KG1 (cell line): ENCODE measurements around the gene TTC28.

Experiments used
- DNase-seq: peaks from one replicate; lab custom pipeline; 2025; lab: John Stamatoyannopoulos, UW

Gene TTC28

DNA sequence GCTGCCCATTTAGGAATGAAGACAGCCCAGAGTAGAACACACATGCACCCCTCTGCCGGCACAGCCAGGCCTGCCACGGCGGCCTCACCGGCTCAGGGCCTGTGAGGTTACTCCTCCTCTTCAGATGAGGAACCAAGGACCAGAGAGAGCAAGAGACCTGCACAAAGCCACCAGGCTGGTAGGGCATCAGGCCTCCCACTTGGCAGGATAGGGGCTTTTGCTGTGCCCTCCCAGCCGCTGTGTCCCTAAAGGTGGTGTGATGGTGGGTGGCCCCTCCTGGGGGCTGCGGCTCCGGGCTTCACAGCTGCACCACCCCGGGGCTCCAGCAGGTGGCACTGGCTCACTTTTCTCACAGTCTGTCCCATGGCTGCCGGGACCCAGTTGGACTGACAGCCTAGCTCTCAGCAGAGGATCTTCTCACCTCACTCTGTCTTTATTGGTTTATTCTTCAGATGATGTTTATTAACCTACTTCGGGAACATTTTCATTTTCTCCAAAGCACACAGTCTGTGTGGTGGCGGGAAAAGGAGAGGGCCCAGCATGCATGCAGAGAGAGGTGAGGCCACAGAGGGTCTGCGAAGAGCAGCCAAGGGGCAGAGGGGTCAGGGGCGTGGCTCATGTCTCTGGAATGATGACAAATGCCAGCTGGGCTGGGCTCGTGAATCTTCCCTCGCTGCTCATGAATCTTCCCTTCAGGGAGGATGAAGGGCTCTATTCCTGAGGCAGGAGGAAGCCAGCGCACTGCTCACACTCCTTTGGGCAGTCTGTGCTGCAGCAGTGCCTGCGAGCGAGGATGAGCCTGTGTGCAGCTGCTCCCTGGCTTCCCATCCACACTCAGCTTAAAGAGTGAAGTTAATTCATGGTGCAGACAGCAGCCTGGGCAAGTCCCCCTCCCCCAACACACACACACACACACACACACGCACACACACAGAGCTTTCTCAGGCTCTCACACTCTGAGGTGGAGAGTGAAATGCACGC is 659.5 kb downstream of the TTC28 start:
- DNase-seq, result peak; percentile 7

DNA sequence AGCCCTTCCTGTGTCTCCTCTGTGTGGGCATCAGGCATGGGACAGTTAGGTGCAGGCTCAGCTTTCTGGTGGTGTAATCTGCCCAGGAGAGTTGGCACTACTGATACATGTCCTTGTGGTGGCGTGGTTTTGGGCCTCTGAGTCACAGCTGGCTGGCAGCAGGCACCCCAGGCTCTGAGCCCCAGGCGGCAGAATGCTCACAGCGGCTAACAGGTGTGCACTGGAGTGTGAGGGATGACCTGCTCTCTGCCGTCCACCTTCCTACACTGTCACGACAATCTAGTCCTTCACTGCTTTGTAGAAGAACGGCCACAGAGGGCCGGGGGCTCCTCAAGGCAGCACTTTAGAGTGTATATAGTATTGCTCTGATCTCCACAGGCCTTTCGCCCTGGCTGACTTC is 660.3 kb downstream of the TTC28 start:
- DNase-seq, result no peak

DNA sequence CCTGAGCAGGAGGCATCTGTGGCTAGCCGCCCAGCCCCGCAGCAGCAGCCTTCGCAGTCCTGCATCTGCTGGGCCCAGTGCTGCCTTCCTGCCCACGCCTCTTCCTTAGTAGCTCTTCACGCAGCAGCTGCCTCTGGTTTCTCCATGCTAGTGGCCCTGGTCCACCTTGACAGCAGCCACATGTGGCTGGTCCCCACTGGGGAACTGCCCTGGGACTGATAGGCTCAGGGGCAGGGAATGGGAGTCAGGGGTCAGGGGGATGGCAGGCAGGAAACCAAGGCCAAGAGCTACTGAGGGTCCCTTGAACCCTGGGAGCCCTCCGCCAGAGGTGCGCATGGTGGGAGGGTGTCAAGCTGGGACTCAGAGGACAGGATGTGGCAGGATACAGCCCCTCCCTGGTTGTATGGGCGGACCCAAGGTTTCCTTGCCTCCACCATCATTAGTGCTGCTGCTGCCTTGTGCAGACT is 661.1 kb downstream of the TTC28 start:
- DNase-seq, result no peak

DNA sequence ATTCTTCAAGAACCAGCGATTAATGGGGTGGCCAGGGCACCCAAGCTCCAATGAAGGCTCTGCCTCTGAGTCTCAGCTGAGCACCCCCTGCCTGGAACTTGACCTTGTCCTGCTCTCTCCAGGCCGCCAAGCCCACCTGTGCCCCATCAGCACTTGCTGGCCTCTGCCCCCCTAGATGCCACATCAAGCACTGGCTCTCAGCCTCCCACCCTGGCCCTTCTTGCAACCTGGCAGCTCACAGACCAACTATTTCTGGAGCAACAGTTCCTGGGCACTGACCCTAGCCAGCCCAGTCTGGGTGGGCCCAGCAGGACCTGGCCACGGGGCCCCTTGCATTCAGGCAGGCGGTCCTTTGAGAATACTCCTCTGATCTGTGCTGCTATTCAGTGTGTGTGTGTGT is 661.8 kb downstream of the TTC28 start:
- DNase-seq, result no peak

DNA sequence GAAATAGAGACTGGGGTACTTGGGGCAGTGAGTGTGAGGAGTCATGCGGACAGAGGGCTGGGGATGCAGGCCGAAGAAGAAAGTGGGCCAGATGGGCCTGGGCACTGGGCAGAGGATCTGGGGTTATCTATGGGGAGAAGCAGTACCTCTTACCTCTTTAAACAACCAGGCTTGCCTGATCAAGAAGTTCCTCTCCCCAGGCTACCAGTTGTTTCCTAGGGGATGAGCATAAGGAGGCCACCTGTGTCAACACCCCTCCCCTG is 662.2 kb downstream of the TTC28 start:
- DNase-seq, result no peak

DNA sequence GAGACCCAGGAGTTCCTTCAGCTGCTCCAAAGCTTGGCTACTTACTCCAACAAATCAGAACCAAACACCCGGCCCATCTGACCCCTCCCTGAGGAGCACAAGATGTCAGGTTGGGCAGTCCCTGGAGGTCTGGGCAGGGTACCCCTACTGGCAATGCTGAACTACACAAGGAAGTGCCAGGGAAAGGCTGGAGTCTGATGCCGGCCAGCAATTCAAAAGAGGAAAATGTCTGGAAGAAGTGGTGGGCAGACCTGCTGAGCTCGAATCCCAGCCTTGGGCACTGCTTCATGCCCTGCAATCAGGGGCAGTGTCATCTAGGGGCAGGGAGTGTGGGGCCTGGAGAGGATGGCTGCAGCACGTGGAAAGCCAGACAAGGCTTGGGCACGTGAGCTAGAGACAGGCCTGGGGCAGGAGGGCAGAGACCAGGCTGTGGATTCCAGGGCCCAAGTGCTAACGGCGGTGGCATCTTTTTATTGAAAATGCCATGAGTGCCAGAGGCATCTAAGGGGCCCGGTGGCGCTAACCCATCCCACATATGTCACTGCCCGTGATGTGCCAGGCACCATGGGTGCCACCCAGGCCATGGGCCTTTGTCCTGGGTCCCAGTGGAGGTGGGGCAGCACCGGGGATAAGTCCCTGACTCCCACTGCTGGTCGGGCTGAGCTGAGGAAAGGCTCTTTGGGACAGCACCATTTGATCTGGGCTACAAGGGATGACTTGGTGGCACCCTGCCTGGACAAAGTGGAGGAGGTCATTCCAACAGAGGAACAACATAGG is 662.7 kb downstream of the TTC28 start:
- DNase-seq, result no peak

DNA sequence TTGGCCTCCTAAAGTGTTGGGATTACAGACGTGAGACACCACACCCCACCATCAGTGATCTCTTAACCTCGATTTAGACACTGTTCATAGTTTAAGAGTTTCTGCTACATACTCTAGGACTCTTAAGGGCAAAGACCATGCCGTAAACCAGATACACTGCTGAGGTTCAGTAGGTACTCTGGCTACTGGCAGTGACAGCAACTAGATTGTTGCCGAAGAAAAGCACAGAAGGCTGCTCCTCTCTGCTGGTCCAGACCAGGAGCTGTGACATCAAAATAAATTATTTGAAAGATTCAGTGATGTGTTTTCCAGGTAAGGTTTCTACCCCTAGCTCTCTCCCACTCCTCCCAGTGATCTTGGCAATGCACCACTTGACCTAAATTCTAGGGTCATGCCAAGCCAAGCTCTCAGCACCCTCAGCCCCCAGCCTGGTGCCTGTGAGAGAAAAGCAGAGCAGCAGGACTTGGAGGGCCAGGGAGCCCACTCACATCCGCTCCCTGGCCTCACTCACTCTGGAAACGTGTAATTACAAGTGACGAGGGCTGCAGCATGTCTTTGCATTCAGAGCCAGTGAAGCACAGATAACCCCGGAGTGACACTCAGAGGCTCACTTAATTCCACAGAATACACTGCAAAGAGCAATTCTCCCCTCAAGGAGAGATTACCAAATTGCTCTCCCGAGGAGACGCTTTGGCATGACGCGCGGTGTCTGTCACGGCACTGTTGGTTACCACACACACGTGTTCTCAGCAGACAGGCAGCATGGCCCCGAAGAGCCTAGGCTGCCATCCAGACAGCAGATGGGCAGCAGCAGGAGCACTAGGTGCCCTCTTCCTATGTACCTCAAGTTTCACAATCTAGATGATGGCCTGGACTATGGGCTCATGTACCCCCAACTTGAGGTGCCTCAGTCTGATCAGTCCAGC is 663.7 kb downstream of the TTC28 start:
- no peak for DNase-seq

DNA sequence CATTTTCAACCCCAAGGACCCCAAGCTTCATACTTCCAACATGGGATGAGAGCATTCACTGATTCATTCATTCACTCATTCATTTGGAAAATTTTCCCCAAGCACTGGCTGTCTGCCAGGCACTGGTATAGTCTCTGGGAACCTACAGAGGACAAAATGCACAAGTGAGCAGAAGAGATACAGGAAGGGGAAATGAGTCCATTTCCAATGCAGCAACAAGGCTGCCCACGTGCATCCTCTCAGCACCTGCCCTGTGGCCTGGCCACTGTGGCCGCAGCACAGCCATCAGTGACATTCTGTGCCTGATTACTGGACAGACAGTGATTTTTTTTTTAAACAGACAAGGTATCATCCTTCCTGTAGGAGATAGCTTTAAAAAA is 664.6 kb downstream of the TTC28 start:
- no peak for DNase-seq

DNA sequence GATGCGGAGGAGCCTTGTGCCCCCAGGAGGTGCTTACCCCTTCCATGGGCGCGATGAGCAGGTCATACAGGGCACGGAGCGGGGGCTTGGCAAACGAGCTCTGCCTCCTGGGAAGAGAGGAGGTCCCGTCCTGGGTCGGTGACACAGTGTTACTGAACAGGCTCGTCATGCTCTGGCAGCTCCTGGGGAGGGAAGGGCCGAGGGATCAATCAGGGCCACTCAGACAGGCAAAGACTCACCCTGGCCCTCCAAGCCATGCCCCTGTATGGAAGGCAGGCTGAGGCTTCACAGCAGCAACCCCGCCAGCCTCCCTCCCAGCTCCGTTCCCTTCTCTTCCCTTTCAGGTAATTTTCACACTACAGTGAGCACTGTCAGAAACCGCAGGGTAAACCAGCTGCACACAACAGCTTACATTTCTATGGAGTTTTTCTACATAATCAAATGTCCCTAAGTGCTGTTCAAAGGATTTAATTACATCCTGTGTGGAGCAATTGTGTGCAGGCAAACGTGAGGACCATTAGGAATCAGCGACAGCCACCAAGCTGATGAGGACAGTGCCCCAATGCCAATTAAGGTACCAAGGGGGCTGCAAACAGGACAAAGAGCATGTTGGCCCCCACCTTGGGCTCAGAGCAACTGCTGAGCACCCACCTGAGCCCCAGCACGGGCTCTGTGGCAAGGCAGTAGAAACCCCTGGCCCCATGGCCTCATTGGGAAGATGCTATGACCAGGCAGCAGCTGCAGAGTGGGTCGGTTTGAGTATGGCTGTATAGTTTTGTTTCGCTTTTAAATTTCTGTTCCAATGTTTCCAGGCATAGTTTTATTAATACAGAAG is 665.2 kb downstream of the TTC28 start:
- DNase-seq, result no peak

DNA sequence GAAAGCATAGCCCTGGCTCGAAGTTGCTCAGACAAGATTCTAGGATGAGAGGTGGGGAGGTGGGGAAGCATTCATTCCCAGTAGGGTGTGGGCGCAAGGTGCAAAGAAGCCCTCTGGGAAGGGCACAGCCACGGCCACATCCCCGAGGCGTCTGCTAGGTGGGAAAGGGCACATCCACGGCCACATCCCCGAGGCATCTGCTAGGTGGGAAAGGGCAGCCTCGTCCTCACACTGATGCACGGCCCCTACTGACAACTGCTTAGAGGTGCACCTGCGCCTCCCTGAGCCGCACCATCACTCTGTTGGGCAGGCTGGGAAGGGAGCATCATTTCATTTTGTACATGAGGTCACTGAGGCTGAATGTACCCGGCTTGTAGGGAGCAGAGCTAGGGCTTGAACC is 666.0 kb downstream of the TTC28 start:
- DNase-seq, result no peak

DNA sequence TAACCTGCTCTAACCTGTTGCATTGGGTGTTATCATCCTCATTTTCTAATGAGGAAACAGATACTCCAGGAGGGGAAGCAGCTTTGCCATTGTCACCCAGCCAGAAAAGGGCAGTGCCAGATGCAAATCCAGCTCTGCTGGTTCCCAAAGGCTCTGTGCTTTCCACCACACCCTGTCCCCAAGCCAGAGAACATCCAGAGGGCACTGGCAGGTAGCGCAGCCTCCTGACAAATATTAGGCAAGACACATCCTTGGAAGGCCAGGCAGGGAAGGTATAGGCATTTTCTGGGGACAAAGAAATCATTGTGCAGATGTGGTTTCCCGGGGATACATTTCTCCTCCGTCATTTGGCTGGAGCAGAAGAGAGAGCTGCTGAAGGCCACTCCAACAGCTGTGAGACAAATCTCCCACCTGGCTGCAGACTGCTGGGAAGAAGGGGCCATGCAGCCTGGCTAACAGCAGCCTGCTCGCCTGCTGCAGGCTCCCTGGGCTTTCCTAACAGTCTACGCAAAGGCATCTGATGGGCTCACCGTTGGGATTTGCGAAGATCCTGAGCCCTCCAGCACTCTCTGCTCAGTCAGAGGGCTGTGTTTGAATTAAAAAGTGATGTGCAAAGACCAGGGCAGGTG is 666.7 kb downstream of the TTC28 start:
- no peak for DNase-seq

DNA sequence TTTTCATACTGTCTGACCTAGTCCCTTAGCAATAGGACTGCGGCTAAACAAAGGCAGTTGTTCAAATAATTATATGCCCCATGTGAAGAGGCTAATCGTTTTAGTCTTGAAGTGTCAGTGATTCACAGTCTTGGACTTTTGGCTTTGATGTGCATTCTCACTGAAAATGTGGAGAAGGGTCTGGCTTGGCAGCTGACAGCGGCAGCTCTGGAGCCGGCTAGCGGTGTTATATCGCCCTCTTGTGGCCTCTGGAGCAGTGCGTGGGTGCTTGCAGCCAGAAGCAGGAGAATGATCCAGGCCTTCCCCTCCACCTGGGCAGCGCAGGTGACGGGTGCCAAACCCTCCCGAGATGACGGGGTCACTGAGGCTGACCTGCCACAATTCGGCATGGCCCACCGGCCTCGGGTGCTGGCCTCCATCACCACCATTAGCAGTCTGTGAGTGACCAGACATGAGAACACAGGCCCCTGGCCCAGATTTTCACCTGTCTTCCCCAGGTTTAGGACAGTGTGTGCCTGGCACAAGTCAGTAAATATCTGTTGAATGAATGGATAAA is 670.3 kb downstream of the TTC28 start:
- peak; percentile 57 for DNase-seq

DNA sequence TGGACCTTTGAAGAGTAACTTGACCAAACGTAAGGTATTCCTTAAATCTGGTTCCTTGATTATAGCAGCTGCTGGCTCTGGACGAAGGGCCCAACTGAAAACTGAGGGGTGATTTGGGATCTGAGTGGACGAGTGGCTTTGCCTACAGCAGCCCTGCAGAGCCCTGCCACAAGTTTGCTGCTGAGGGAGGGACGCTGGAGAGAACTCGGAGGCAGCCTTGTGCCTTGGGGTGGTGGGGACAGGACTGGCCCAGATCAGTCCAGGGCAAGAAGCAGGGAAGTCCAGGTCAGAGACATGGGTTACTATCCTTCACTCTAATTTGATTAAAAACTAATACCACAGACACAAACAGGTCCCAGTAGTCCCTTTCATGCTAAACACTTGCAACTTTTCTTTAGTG is 671.0 kb downstream of the TTC28 start:
- DNase-seq, result no peak

DNA sequence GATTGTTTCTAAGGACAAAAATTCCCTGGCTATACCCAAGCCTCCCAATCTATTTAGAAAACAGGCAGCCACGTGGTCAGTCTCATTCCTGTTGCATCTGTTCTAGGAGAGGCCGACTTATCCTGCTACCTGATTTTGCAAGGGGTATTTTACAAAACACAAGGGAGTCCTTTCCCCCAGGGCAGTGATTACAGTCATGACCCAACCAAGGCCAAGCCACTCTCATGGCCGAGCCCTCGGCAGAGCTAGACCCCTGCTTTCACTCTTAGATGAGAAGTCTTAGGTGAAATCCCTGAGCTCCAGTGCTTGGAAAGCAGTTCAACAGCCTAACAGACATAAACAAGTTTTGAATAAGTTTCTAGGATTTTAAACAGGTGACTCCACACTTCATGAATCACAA is 671.6 kb downstream of the TTC28 start:
- no peak for DNase-seq

DNA sequence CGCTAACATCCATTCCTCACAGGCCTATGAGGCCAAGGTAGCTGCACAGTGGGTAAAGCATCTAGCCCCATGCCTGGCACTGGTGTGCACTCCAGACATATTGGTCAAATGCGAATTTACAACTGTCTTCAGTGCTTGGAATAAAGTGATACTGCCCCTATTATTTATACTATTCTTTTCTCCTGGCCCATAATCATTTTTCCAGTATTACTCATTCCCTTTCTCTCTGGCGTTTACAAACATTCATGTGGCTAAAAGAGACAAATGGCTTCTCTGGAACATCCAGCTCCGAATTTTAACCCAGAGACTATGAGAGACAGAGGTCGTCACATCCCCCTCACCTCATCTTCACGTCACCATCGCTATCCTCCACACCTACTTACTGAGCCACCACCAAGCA is 673.4 kb downstream of the TTC28 start:
- DNase-seq, result no peak

DNA sequence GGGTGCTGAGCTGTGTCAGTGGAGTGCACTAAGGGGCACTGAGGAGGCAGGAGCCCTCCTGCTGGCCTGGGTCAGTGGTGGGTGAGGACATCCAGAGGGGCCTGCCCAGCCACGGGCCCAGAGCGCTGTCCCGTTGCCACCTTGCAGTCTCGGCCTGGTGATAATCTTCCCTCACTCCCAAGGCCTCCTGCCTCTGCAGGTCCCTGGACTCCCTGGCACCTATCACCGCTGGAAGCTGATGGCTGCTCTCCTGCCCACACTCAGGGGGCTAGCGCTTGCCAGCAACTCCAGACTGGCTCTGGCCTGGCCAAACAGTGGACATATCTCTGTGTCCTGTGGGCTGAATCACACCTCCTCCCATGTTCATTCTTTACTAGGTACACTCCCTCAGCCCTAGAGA is 674.1 kb downstream of the TTC28 start:
- DNase-seq, result no peak

DNA sequence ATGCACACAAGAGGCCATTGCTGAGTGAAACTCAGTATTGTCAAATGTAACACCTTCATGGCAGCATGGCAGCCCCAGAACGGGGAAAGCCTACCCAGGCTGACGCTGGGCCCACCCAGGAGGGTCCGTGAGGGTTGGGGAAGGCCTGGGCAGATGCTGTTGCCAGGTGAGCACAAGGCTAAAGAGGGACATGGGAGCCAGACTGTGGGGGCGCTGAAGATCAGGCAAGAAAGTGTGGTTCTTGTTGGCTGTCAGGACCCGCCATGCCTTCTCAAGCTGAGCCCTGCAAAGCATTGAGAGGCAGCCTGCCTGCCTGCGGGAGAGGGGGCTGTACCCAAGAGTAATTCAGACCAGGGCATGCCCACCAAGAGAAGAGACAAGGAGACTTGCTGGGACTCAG is 675.6 kb downstream of the TTC28 start:
- no peak for DNase-seq

DNA sequence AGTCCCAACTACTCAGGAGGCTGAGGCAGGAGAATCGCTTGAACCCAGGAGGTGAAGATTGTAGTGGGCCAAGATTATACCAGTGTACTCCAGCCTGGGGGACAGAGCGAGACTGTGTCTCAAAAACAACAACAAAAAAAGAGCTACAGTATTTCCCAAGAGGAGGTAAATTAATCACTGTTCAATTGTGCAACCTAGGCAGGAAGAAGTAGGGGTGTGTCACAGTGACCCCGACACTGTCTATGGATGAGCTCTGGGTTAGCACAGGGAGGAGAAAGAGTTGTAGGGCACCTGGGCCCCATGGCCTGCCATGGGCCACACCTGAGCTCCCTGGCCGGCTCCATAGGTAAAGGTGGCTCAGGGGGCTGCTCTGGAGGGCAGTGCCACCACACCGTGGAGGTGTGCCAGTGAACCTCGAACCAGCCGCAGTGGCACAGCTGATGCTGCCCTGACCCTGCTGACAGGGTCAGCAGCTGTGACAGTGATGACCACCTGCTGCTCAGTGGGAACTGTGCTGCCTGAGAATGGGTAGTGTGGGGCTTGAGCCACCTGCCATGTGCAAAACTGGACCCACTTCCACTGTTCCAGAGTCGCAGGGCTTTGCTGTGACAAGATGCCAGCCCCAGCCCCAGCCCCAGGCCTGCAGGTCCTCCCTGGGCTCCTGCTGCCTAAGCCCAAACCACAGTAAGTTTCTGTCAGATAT is 676.6 kb downstream of the TTC28 start:
- DNase-seq, result no peak

DNA sequence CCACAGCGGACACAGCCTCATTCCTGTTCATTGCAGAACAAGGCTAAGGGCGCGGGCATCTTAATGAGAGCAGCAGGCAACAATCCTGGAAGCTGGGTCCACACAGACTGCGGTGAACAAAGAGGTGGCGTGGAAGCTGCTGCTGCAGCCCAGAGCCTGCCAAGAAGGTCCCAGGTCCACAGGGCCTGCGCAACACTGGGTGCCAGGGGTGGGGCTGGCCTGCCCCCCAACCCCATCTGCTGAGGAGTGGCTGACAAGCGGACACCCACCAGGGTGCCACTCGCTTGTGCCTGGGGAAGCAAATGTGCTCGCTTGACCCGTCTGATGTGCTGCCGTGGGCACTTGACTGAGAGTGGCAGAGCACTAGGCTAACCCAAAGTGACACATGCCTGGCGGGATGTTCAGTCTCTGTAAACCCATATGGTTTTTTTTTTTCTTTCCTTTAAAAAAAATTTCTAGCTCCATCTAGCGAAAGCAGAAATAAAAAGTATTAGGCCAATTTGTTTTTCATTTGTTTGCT is 677.4 kb downstream of the TTC28 start:
- no peak for DNase-seq
